Measurements from ENCODE around the gene LMO1.

DNA sequence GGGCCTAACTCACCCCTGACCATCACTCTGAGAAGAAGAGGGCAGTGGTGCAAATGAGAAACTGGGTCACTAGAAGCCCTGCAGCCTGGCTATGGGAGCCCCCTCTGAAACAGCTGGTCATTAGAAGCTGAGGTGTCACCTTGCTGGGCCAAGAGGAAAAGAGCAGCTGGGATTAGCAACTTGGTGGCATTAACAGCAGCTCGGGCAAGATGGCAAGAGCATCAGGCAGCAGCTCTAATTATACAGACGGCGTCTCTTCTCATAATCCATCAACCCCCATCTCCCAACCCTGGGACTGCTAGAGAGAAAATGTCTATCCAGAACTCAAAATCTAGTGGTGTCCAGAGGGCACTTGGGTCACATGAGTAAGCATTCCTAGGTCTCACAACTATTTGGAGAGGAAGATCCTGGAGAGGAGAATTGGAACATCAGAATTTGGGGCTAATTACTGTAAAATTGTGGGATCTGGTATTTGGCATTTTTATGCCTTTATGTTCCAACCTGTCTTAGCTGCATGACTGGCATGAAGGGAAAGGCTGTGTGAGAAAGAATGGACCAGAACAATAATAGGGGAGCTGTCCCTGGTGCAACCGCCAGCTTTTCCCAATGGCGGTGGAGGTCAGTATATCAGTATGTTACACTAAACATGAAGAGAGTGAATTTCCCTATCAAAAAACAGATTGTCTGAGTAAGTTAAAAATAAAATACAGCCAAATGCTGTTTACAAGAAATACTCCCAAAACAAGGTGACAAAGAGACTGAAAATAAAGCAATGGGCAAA is 7.6 kb upstream of the LMO1 start:
- TF ChIP-seq, protein P1, sequence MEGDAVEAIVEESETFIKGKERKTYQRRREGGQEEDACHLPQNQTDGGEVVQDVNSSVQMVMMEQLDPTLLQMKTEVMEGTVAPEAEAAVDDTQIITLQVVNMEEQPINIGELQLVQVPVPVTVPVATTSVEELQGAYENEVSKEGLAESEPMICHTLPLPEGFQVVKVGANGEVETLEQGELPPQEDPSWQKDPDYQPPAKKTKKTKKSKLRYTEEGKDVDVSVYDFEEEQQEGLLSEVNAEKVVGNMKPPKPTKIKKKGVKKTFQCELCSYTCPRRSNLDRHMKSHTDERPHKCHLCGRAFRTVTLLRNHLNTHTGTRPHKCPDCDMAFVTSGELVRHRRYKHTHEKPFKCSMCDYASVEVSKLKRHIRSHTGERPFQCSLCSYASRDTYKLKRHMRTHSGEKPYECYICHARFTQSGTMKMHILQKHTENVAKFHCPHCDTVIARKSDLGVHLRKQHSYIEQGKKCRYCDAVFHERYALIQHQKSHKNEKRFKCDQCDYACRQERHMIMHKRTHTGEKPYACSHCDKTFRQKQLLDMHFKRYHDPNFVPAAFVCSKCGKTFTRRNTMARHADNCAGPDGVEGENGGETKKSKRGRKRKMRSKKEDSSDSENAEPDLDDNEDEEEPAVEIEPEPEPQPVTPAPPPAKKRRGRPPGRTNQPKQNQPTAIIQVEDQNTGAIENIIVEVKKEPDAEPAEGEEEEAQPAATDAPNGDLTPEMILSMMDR (conservative IDR thresholded peaks at IDR 0.05), result no peak
- TF ChIP-seq EZH2 (IDR thresholded peaks at IDR 0.05; ENCODE audit: low read depth), result no peak

Data from PC-9 (cell line).